ENCODE data around the gene DHX15.

DHX15 gene

GRCh38 chr4:24582235-24582832, 2.0 kb downstream of the DHX15 start:
- no peak for DNase-seq (ENCODE audit: low spot score)

GRCh38 chr4:24578364-24578763, 6.0 kb downstream of the DHX15 start:
- no peak for DNase-seq (ENCODE audit: low spot score)

DNA sequence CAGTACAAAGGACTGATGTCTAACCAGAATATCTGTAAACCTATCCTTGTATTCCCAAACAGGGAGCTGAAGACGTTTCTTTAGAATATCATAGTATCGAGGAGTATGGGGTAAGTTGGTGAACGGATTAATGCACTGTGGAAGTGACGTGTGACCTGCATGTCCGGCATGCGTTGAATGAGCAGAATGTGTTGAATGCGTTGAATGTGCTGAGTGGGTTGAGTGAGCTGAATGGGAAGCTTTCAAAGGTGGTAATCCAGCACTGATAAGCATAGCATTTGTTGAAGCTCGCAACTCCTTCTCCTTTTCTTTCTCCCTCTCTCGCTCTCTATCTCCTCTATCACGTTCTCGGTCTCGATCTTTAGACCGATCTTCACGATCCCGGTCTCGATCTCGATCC, 8.1 kb downstream of the DHX15 start:
- DNase-seq (ENCODE audit: low spot score) = no peak

GRCh38 chr4:24574236-24574635, 10.1 kb downstream of the DHX15 start:
- DNase-seq (ENCODE audit: low spot score) = no peak

DNA sequence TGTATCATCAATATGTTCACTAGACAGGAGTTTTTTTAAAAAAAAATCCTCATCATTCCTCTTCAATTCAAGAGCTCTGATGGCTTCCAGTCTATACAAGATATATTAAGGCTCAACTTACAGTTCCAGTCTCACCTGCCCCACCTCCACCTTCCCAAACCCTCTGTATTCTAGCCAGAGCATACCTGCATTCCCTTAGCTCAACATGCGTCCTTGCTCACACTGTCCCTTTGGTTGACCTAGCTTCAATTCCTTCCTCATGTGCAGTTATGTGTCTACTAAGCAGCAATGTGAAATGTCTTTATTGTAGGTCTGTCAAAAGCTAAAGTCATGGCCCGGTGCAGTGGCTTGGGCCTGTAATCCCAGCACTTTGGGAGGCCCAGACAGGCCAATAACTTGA, 10.8 kb downstream of the DHX15 start:
- no peak for DNase-seq (ENCODE audit: low spot score)

- no peak for DNase-seq (ENCODE audit: low spot score)
These were observed 13.6 kb downstream of the DHX15 start for GRCh38 chr4:24570574-24571236.

DNA sequence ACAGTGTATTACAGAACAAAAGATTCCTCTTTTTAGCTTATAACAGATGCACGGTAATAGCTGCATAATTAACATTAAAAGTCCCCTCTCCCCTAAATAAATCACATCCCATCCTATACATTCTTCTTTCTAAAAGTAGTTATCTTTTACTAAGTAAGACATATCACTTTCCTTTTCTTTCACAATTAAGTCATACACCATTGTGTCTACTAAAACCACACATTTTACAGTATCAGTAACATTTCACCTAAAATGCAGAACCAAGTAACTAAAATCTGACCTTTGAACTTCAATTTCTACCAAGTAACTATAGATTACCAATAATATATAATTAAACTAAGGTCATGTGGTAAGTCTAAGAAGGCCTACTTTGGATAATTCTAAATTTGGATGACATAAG, 14.2 kb downstream of the DHX15 start:
- DNase-seq (ENCODE audit: low spot score) = no peak

DNA sequence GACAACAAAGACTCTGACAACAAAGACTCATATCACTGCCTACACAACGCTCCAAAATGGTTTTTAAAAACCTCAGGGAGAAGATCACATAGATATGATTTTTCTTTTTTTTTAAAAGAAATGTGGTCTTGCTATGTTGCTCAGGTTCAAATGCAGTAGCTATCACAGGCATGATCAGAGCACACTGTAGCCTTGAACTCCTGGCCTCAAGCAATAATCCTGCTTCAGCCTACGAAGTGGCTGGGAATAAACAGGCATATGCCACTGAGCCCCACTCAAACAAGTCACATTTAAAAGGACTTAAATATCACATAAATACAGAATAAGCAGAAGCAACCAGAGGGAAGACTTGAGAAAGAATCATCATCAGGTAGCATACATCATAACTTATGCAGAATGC, 14.7 kb downstream of the DHX15 start:
- DNase-seq (ENCODE audit: low spot score) = no peak

- DNase-seq (ENCODE audit: low spot score) = no peak
These were observed 15.9 kb downstream of the DHX15 start for GRCh38 chr4:24568425-24568824.

DNA sequence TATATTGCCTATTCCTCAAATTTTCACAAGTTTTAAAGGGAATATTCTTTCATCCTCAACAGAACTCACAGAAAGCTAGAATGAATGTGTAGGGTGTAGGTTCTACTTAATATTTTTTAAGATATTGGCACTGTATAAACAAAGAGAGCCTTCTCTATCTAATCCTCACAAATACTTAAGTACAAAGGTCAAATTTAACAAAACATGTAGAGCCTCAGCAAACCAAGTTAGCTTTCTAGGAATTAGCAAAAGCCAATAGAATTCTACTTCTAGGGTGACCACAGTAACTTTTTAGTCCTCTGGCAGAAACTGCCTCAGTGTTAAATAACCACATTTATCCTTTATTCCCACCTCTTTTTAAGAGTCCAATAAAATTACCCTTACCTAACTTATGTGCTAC, 19.3 kb downstream of the DHX15 start:
- no peak for DNase-seq (ENCODE audit: low spot score)

DNA sequence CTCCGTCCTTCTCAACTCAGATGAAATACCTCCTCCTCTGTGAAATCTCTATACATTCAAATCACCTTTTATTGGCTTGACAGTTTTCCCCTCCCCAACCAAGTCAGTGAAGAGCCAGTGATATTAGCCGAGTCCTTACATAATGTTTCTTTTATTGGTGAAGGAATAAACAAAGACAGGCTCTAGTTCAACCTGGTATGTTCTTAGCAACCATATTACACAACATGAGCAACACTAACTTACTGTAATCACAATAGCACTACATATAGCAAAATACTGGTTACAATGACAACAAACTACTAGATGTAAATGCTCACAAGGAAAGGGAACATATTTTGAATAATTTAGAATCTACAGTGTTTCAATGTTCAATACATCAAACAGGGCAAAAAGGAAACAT, 19.9 kb downstream of the DHX15 start:
- no peak for DNase-seq (ENCODE audit: low spot score)

DNA sequence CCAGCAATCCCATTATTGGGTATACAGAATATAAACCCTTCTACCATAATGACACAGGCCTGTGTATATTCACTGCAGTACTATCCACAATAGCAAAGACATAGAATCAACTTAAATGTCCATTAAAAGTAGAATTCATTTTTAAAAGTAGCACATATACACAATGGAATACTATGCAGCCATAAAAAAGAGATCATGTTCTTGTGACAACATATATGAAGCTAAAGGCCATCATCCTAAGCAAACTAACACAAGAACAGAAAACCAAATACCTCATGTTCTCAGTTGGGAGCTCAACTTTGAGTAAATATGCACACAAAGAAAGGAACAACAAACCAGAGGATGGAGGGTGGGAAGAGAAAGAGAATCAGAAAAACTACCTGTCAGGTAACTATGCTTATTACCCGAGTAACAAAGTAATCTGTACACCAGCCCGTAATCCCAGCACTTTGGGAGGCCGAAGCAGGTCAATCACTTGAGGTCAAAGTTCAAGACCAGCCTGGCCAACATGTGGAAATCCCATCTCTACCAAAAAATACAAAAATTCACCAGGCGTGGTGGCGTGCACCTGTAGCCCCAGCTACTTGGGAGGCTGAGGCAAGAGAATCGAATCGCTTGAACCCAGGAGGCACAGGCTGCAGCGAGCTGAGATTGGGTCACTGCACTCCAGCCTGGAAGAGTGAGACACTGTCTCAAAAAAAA, 22.8 kb downstream of the DHX15 start:
- DNase-seq (ENCODE audit: low spot score) = no peak

- DNase-seq (ENCODE audit: low spot score) = no peak
These were observed 23.4 kb downstream of the DHX15 start for GRCh38 chr4:24560868-24561368.

- no peak for DNase-seq (ENCODE audit: low spot score)
These were observed 24.5 kb downstream of the DHX15 start for GRCh38 chr4:24559889-24560288.

- no peak for DNase-seq (ENCODE audit: low spot score)
These were observed 25.1 kb downstream of the DHX15 start for GRCh38 chr4:24559032-24559821.

DNA sequence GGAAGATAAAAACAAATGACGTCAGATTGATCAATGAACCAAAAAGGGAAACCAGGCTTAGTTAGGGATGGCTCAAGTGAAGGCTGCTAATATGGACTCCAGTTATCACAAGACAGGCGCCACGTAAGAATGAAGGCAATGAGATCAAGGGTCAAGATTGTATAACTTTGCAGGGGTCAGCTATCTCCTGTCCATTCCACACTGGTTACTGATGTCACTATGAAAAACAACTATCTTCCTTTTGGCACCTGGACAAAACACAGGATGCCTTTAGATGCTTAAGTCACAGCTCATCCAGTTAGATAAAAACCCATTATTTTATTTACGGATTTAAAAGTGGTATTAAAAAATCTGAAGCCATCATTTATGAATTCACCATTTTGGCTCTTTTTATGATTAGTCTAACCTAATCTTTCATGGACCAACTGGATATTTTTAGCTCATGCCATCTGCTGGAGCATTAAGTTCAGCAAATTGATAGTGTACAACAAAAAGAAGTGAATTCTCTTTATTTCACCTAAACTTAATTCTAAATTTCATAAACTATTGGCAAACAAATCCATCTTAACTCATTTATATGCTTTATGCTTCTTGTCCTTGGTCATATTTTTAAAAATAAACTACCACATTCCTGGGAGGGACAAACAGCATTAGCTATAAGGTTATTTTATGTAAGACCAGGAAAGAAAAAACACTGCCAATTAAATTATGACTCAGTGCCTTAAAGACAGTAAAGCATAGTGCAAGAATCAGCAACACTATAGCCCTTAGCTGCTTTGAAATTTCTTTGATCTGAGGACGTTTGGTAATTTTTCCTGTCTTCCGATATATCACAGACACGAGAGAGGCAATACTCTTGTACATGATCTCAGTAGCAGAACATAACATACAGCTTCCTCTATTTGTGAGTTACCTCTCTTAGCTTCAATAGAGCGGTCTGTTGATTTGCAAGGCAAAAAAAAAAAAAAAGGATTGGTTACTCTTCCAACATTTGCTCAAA, 27.0 kb downstream of the DHX15 start:
- no peak for DNase-seq (ENCODE audit: low spot score)

- DNase-seq (ENCODE audit: low spot score) = no peak
These were observed 32.7 kb downstream of the DHX15 start for GRCh38 chr4:24551492-24552289.

GRCh38 chr4:24550441-24551175, 33.7 kb downstream of the DHX15 start:
- no peak for DNase-seq (ENCODE audit: low spot score)

DNA sequence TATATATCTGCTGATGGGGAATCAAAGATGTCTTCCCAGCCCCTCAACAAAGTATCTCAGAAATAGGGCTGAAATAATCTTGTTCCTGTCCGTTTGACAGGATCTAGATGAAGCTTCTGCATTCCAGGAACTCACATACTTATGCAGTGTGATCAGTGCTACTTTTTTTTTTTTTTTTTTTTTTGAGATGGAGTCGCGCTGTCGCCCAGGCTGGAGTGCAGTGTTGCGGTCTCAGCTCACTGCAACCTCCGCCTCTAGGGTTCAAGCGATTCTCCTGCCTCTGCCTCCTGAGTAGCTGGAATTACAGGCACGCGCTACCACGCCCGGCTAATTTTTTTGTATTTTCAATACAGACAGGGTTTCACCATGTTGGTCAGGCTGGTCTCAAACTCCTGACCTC, 36.4 kb downstream of the DHX15 start:
- DNase-seq (ENCODE audit: low spot score) = no peak
